Transverse colon (tissue), 4 donors: ENCODE results near the gene TINAG. TPM values are rescaled to one million over a fixed set of nuclear protein-coding genes. Genes with fewer than 3 reads are reported as not detected.
A peak's percentile ranks its signal among the peaks of the same experiment; 100 is the strongest.

Experiments used
- DNase-seq: peaks from one replicate; pipeline ENCODE4 v3.0.0-alpha.2; 2019
- H3K27ac ChIP-seq, 4 donors: fragments of 200-600 bp; sonication (generic); 2 replicates each; pipeline ENCODE4 v1.5.1; 2016 to 2018; ENCODE audit warnings: inconsistent platforms in 4 of 4
- H3K27me3 ChIP-seq: fragments of 200-600 bp; sonication (generic); 2 replicates; pipeline ENCODE4 v1.5.1; 2017; ENCODE audit warnings: inconsistent platforms
- H3K36me3 ChIP-seq, 4 donors: fragments of 200-600 bp; sonication (generic); 2 replicates each; pipeline ENCODE4 v1.5.1; 2017 to 2019; ENCODE audit warnings: inconsistent platforms in 4 of 4
- H3K4me1 ChIP-seq, 4 donors: fragments of 200-600 bp; sonication (generic); 2 replicates each; pipeline ENCODE4 v1.5.1; 2017 to 2020; ENCODE audit warnings: inconsistent platforms in 4 of 4
- H3K4me3 ChIP-seq, 4 donors: fragments of 200-600 bp; sonication (generic); 1 replicate in 1 of 4; 2 replicates in 3 of 4; pipeline versions ENCODE4 v1.5.1 to v1.6.1; 2017 to 2019; ENCODE audit warnings: inconsistent platforms in 4 of 4
- H3K9me3 ChIP-seq, 2 donors: fragments of 200-600 bp; sonication (generic); 2 replicates each; pipeline ENCODE4 v1.5.1; 2017 to 2019; ENCODE audit warnings: inconsistent platforms in 2 of 2
- CTCF ChIP-seq, 5 experiments: fragments of 200-600 bp in 3 of 5; fragments of 450-650 bp in 2 of 5; sonication (generic) in 3 of 5; IDR thresholded peaks; 1 replicate in 2 of 5; 2 replicates in 3 of 5; pipeline ENCODE4 v1.5.1; 2016 to 2017; ENCODE audit warnings: antibody characterized with exemption in 5 of 5, inconsistent platforms in 3 of 5, mild to moderate bottlenecking in 2 of 5, moderate library complexity in 1 of 5
- EP300 ChIP-seq: sonication (generic); formaldehyde crosslinking; IDR thresholded peaks from one replicate; pipeline ENCODE4 v1.6.1; 2017; ENCODE audit warnings: antibody characterized with exemption, low read depth
- POLR2A ChIP-seq: fragments of 450-650 bp; IDR thresholded peaks from one replicate; pipeline ENCODE4 v1.6.1; 2016; ENCODE audit warnings: antibody characterized with exemption, mild to moderate bottlenecking, moderate library complexity
- POLR2AphosphoS5 ChIP-seq, 3 donors: sonication (generic); formaldehyde crosslinking; IDR thresholded peaks; one replicate each; pipeline ENCODE4 v1.6.1; 2016; ENCODE audit warnings: antibody characterized with exemption in 3 of 3
- WGBS, 2 donors: methylation state at CpG; one replicate each; pipeline ENCODE4 v1.1.5; 2018; ENCODE audit warnings: low coverage in 1 of 2; 5-methylcytosine and 5-hydroxymethylcytosine counted together
- in situ Hi-C, 4 donors: fragments of 200-750 bp; cut with MboI; loops; one replicate each; pipeline versions ENCODE4 v1.15.0 to v1.15.1; 2017; ENCODE audit warnings: low sequenced_read_pairs in 3 of 4, low pct_ligation_motif_present in 1 of 4, low pct_unique_long_range_greater_than_20kb in 1 of 4
- intact Hi-C: fragments of 100-400 bp; cut with DNase I; formaldehyde crosslinking; loops from one replicate; pipeline ENCODE4 v1.15.1; 2023; ENCODE audit warnings: low total_unique reads
- total RNA-seq, 4 donors: library from RNA; depleted of rRNA; stranded (reverse); fragments of >200 nt; gene quantifications; one replicate each; pipeline ENCODE4 v1.1.0, GENCODE V29; 2016

TINAG gene
- total RNA-seq, 4 donors from 2014 or later = 27.5 to 155 (median 66.3) TPM

DNA sequence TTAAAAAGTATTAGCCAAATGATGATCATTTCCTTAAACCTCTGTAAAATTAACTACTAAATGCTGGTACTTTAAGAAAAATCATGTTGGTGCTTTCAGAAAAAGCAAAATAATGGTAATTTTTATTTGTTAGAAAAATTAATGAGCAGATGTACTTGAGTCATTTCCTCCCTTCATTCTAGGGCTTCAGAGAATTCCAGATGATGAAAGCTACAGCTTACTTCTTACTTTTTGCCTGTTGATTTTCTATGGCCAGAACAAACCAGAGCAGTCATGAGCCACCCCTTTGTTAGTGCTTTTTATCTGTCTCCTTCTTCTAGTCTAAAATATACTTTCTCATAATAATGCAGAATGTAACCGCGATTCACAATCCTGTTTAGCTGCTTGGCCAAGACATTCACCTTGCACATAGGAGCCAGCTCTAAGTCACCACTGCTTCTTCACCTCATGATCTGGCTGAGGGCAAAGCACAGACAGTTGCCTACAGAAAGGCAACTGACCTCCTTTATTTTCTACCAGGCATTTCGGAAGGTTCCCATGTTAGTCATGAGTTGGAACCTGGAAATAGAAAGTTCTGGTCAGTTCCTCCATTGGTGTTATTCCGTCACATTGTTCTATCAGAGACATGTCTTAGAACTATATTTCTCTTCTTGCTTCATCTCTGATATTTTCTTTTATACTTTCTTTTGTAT is 43.5 kb upstream of the TINAG start:
- intact Hi-C loops = no loop called here
- H3K9me3 ChIP-seq = no peaks in the 10 kb centered on the region
- peaks cover 0 to 4% (median 0%) of the 10 kb centered on the region in 4 donors for H3K4me1 ChIP-seq
- H3K4me3 ChIP-seq = no peak overlapping the region
- WGBS, 2 donors = 87 to 97% methylated on average over 4 of the region's 4 CpGs
- no peaks in the 10 kb centered on the region for H3K27me3 ChIP-seq
- H3K36me3 ChIP-seq = no peaks in the 10 kb centered on the region
- TF ChIP-seq POLR2AphosphoS5 (IDR thresholded peaks at IDR 0.05) (no peak), CTCF (IDR thresholded peaks at IDR 0.05) (no peak), EP300 (no peak), POLR2A (no peak)
- DNase-seq = no peak
- in situ Hi-C loops = loop anchor here (10.0 to 25.0 kb wide), 2 partner anchors 277 to 280 kb away; no protein-coding TSS in a partner anchor
- no peak overlapping the region for H3K27ac ChIP-seq

DNA sequence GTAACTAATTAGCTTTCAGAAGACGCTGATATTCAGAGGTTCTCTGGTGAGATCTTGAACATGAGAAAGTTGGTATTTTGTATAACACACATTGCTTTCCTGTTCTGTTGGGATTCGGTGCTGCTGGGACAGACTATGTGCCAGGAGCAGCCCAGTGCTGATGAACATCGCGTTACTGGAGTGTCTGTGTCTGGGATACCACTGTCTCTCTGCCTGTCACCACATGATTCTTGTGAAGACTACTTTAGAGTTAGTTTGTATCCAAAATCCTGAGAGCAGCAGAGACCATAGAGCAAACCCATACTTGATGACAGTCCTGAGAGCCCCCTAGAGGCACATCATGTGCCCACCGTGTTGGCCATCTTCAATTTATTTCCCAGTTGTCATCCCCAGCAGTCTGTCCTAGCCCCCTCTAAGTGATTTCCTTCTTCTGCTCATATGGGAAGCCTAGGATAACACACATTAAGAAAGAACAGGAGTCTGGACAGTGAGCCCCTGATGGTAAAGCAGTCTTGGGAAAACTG is 41.8 kb upstream of the TINAG start:
- Histone ChIP-seq H3K4me1 (no peaks in the 10 kb centered on the region), H3K27me3 (no peaks in the 10 kb centered on the region), H3K4me3 (no peak overlapping the region), H3K9me3 (no peaks in the 10 kb centered on the region), H3K27ac (no peak overlapping the region), H3K36me3 (no peaks in the 10 kb centered on the region)
- TF ChIP-seq EP300 = no peak
- no peak for TF ChIP-seq POLR2A
- TF ChIP-seq CTCF (IDR thresholded peaks at IDR 0.05) = no peak
- no peak for TF ChIP-seq POLR2AphosphoS5 (IDR thresholded peaks at IDR 0.05)
- no peak for DNase-seq
- 79 to 82% methylated on average over 5 of the region's 5 CpGs for WGBS, 2 donors
- in situ Hi-C loops = loop anchor here (10.0 to 25.0 kb wide), 2 partner anchors 279 to 282 kb away; no protein-coding TSS in a partner anchor
- intact Hi-C loops = no loop called here

DNA sequence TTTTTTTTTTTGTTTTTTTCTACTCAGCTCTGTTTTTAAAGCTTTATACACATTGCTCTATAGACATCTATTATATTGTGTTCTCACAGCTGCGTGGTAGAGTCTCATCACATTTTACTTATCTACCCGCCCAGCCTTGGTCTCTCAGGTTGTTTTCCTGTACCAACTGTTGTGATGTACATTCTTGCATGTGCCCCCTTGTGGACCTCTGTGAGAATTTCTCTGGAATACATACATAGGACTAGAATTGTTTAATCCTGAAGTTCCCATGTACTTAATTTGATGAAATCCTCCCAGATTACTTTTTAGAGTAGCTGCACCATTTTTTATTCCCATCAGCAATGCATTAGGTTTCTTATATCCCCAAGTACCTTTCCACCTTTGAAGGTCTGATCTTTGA is 40.4 kb upstream of the TINAG start:
- H3K27me3 ChIP-seq = no peaks in the 10 kb centered on the region
- in situ Hi-C loops (loop anchor here (10.0 to 25.0 kb wide), 2 partner anchors 280 to 283 kb away; no protein-coding TSS in a partner anchor), intact Hi-C loops (no loop called here)
- H3K27ac ChIP-seq = no peak overlapping the region
- DNase-seq = peak; percentile 19
- H3K36me3 ChIP-seq = no peaks in the 10 kb centered on the region
- H3K4me3 ChIP-seq = no peak overlapping the region
- TF ChIP-seq EP300 (no peak), CTCF (IDR thresholded peaks at IDR 0.05) (peak; percentile 13 to 52 (median 47))
- no peaks in the 10 kb centered on the region for H3K9me3 ChIP-seq
- H3K4me1 ChIP-seq = no peaks in the 10 kb centered on the region
- 35 to 46% methylated on average over 2 of the region's 2 CpGs for WGBS, 2 donors

- H3K36me3 ChIP-seq = no peaks in the 10 kb centered on the region
- WGBS, 2 donors = 92 to 100% methylated on average over 3 to 6 of the region's 6 CpGs
- no peaks in the 10 kb centered on the region for H3K27me3 ChIP-seq
- H3K9me3 ChIP-seq = no peaks in the 10 kb centered on the region
- in situ Hi-C loops = loop anchor here in 2 of 4 donors (25.0 kb wide), 1 partner anchor 286 kb away; no protein-coding TSS in a partner anchor
- no peak overlapping the region for H3K4me3 ChIP-seq
- no peak overlapping the region for H3K27ac ChIP-seq
- H3K4me1 ChIP-seq = no peaks in the 10 kb centered on the region
- intact Hi-C loops = no loop called here
- DNase-seq = no peak
- TF ChIP-seq POLR2AphosphoS5 (IDR thresholded peaks at IDR 0.05) = no peak
- no peak for TF ChIP-seq EP300
- TF ChIP-seq POLR2A = no peak
- no peak for TF ChIP-seq CTCF (IDR thresholded peaks at IDR 0.05)
Measured at GRCh38 chr6:54273214-54273820, 34.9 kb upstream of the TINAG start.
